ENCODE measurements around the gene RFWD3.

RFWD3 gene

DNA sequence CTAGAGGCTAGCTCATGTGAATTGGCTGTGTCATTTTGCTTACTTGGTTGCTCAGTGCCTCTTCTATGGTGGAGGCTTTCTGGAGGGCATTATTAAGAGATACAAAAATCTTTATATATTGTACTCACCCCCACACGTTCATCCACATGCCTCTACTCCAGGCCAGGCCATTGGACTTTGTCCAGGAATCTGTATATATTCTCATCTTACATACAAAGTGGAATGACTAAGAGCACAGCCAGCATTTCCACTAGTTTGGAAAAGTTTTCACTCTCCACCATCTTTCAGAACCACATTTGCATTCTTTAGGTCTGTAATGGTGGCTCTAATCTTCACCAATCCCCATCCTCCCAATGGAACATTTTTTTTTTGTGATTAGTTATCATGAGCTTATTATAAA is 55.0 kb downstream of the RFWD3 start:
- ChIA-PET POLR2A (ENCODE audit: low non-redundant PET) (no interaction called here), CTCF (no interaction called here)
- TF ChIP-seq, protein P1, sequence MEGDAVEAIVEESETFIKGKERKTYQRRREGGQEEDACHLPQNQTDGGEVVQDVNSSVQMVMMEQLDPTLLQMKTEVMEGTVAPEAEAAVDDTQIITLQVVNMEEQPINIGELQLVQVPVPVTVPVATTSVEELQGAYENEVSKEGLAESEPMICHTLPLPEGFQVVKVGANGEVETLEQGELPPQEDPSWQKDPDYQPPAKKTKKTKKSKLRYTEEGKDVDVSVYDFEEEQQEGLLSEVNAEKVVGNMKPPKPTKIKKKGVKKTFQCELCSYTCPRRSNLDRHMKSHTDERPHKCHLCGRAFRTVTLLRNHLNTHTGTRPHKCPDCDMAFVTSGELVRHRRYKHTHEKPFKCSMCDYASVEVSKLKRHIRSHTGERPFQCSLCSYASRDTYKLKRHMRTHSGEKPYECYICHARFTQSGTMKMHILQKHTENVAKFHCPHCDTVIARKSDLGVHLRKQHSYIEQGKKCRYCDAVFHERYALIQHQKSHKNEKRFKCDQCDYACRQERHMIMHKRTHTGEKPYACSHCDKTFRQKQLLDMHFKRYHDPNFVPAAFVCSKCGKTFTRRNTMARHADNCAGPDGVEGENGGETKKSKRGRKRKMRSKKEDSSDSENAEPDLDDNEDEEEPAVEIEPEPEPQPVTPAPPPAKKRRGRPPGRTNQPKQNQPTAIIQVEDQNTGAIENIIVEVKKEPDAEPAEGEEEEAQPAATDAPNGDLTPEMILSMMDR (conservative IDR thresholded peaks at IDR 0.05; ENCODE audit: low read depth): no peak
- H3K27ac ChIP-seq: no peak overlapping the region
- DNase-seq (ENCODE audit: low spot score): no peak

DNA sequence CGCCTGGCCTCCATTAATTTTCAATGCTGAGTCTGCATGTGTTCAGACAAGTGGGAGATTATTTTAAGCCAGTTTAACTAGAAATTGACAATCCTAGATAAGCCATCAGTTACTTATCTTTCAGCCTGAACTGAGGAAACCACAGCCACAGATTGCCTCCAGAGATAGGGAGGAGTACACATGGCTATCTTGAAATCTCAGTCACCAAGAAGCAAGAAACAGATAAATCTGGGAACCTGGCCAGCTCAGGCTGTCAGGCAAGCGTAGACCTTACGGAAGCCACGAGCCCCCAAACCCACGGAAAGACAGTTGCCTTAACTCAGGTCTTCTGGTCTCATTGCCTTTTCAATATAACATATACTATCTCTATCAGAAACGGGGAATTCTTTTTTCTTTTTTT is 57.7 kb downstream of the RFWD3 start:
- TF ChIP-seq, protein P1 (conservative IDR thresholded peaks at IDR 0.05; ENCODE audit: low read depth): no peak
- H3K27ac ChIP-seq: no peak overlapping the region
- no peak for DNase-seq (ENCODE audit: low spot score)
- POLR2A ChIA-PET (ENCODE audit: low non-redundant PET): no interaction called here
- CTCF ChIA-PET: no interaction called here

DNA sequence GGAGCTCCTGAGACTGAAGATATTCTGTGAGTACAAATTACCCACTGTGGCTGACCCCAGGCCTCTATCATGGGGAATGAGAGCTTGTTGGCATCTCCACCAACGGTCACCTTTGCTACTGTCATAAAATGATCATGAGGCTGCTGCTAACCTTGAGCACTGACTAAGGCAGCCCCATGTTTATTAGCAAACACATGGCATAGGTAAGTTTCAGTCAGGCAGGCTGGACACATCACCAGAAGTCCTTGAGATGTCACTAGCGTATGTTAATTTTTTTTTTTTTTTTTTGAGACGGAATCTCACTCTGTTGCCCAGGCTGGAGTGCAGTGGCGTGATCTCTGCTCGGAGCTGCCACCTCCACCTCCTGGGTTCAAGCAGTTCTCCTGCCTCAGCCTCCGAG is 58.3 kb downstream of the RFWD3 start:
- H3K27ac ChIP-seq: no peak overlapping the region
- TF ChIP-seq, protein P1 (conservative IDR thresholded peaks at IDR 0.05; ENCODE audit: low read depth): no peak
- ChIA-PET CTCF (no interaction called here), POLR2A (ENCODE audit: low non-redundant PET) (no interaction called here)
- no peak for DNase-seq (ENCODE audit: low spot score)

DNA sequence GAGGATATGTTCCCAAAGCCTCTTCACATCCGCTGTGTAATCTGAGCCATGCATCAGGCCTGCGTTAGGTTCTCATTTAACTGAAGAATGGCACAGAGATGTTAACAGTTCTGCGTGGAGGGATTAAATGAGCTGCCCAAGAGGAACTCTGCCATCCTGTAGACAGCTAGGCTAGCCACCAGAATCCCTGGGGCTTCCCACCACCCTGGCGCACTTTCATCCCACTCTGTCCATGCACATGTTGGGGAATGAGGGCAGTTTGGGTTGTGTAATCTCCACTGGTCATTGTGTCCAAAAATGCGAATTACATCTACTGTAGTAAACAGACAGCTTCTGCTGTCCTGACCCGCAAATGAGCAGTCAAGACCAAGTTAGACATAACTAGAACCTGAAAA is 58.7 kb downstream of the RFWD3 start:
- DNase-seq (ENCODE audit: low spot score): no peak
- CTCF ChIA-PET: no interaction called here
- TF ChIP-seq, protein P1 (conservative IDR thresholded peaks at IDR 0.05; ENCODE audit: low read depth): no peak
- POLR2A ChIA-PET (ENCODE audit: low non-redundant PET): no interaction called here
- 0 out of 2 replicates have a peak overlapping the region, but pooled peaks have one; percentile 22 for H3K27ac ChIP-seq

DNA sequence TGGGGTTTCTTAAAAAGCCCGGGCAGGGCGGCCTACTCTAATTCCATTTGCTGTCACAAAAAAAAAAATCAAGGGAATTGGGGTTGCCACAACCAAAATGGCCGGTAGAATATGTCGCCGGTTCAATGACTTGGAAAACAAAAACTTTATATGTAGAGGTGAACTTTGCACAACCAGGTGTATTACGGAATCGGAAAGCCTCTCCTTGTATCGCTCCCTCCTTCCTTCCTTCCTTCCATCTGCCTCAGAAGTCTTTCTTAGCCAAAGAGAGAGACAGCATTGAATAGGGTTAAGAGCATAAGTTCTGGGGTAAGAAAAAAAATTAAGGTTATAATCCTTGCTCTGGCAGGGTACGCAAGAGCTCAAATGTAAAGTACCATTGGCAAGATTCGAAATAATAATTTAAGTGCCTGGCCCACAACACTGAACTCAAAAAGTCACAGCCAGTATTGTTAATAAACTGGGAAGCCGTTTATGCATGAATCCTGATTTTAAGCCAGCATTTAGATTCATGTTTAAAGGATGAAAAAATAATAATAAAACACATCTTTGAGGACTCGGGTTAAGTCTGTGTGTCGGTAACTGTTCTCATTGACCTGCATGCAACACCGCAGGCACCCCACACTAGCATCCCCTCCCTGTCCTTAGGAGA is 59.2 kb downstream of the RFWD3 start:
- TF ChIP-seq, protein P1 (conservative IDR thresholded peaks at IDR 0.05; ENCODE audit: low read depth): no peak
- no peak for DNase-seq (ENCODE audit: low spot score)
- POLR2A ChIA-PET (ENCODE audit: low non-redundant PET): interaction anchor here (0.6 to 1.0 kb wide), 2 partner anchors 114 to 123 kb away, joined by 3 read pairs; no protein-coding TSS in a partner anchor
- peak overlapping the region; percentile 88 for H3K27ac ChIP-seq
- CTCF ChIA-PET: no interaction called here

DNA sequence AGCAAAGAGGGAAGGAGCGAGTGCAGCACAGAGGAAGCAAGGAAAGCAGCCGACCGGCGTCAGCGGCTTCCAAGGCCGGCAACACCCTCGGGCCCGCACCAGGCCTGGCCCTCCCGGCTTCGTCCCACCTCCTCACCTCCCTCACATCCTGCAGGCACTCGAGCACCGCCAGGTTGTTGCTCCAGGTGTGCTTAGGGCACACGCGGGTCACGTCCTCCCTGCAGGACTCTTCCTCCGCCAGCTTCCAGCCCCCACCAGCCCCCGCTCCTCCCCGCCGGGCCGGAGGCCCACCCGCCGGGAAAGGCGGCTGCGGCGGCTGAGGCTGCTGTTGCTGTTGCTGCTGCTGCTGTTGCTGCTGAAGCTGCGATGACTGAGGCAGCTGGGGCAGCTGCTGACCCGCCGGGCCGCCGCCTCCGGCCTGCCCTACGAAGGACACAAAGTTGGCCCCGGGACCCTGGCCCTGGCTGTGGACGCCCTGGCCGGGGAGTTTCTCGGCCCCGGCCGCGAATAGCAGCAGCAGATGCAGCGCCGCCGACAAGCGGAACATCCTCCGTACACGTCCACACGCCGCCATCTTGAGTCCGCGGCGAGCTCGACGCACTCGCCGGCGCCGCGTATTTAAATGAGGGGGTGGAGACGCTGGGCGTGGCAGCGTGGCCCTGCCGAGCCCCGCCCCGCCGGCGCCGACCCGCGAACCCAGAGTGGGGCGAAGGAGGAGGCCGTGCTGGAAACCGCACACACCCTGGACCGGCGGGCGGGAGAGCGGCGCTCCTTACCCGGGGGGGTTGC is 60.0 kb downstream of the RFWD3 start, which contains the start of gene GLG1:
TSS of gene GLG1 (minus strand) at position 594 of the 789 bp plus-strand sequence. CDS start at position 574, 20 bp downstream.
- POLR2A ChIA-PET (ENCODE audit: low non-redundant PET): interaction anchor here (0.5 to 1.0 kb wide), 3 partner anchors 113 to 123 kb away, joined by 3 read pairs; no protein-coding TSS in a partner anchor
- H3K27ac ChIP-seq: peak within 1 kb of the TSS; percentile 88
- TF ChIP-seq, protein P1 (conservative IDR thresholded peaks at IDR 0.05; ENCODE audit: low read depth): no peak
- CTCF ChIA-PET: no interaction called here
- DNase-seq (ENCODE audit: low spot score): peak; percentile 84
